PFSK-1 (cell line): ENCODE results near the gene AMBRA1.

ENCODE experiments used
- FOXP2 ChIP-seq: optimal IDR thresholded peaks from 2 replicates; pipeline ENCODE3; 2011; ENCODE audit warnings: borderline replicate concordance, control low read depth, inconsistent platforms; ENCODE audit not compliant: insufficient read depth; ENCODE audit errors: extremely low read length, extremely low read depth
- POLR2AphosphoS5 ChIP-seq: IDR thresholded peaks from 2 replicates; pipeline ENCODE4 v1.6.1; 2012; ENCODE audit warnings: low read depth, mild to moderate bottlenecking, control low read depth, low read length, moderate library complexity
- SIN3A ChIP-seq: IDR thresholded peaks from 2 replicates; pipeline ENCODE4 v1.6.1; 2012; ENCODE audit warnings: mild to moderate bottlenecking, low read length, moderate library complexity, borderline replicate concordance; ENCODE audit not compliant: insufficient read depth
- TAF1 ChIP-seq: IDR thresholded peaks from 2 replicates; pipeline ENCODE4 v1.6.1; 2012; ENCODE audit warnings: low read length, control low read depth, borderline replicate concordance; ENCODE audit not compliant: insufficient read depth
- TF ChIP-seq, protein P1 (sequence below), 2 experiments: IDR thresholded peaks; 2 replicates each; pipeline versions ENCODE4 v1.6.1 to v1.8.0; 2011 to 2012; ENCODE audit warnings: low read depth in 2 of 2, low read length in 2 of 2, control low read depth in 1 of 2, inconsistent platforms in 1 of 2, mild to moderate bottlenecking in 1 of 2, moderate library complexity in 1 of 2; ENCODE audit not compliant: insufficient read depth in 1 of 2

AMBRA1 gene

GRCh38 chr11:46640036-46640788, 46.4 kb upstream of the AMBRA1 start:
- TF ChIP-seq FOXP2: no peak
- no peak for TF ChIP-seq POLR2AphosphoS5

DNA sequence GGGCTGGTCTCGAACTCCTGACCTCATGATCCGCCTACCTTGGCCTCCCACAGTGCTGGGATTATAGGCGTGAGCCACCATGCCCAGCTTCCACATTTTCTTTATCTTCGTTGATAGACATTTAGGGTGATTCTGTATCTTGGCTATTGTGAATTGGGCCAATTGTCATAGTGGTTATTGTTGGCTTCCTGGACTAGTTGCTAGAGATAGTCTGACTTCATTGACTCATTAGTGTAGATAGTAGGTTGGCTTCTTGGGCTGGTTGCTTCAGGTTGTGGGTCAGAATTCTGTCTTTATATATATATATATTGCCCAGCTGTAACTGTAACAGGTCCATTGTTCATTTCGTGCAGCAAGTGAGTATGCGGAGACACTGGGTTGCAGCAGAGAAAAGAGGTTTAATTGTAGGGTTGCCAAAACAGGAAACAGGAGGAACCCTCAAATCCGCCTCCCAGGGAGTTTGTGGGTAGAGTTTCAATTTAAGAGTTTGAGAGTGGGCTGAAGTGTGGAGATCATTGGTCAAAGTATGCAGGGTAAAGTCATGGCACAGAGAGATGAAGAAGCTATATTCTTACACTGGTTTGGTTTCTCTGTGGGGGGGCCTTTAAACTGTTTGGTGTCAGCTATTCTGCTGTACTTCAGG, 45.5 kb upstream of the AMBRA1 start:
- no peak for TF ChIP-seq FOXP2
- no peak for TF ChIP-seq TAF1
- no peak for TF ChIP-seq SIN3A
- no peak for TF ChIP-seq POLR2AphosphoS5
- TF ChIP-seq, protein P1, sequence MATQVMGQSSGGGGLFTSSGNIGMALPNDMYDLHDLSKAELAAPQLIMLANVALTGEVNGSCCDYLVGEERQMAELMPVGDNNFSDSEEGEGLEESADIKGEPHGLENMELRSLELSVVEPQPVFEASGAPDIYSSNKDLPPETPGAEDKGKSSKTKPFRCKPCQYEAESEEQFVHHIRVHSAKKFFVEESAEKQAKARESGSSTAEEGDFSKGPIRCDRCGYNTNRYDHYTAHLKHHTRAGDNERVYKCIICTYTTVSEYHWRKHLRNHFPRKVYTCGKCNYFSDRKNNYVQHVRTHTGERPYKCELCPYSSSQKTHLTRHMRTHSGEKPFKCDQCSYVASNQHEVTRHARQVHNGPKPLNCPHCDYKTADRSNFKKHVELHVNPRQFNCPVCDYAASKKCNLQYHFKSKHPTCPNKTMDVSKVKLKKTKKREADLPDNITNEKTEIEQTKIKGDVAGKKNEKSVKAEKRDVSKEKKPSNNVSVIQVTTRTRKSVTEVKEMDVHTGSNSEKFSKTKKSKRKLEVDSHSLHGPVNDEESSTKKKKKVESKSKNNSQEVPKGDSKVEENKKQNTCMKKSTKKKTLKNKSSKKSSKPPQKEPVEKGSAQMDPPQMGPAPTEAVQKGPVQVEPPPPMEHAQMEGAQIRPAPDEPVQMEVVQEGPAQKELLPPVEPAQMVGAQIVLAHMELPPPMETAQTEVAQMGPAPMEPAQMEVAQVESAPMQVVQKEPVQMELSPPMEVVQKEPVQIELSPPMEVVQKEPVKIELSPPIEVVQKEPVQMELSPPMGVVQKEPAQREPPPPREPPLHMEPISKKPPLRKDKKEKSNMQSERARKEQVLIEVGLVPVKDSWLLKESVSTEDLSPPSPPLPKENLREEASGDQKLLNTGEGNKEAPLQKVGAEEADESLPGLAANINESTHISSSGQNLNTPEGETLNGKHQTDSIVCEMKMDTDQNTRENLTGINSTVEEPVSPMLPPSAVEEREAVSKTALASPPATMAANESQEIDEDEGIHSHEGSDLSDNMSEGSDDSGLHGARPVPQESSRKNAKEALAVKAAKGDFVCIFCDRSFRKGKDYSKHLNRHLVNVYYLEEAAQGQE (IDR thresholded peaks at IDR 0.05; ENCODE audit: insufficient read depth in 1 of 2, low read depth in 2 of 2, low read length in 2 of 2): no peak

DNA sequence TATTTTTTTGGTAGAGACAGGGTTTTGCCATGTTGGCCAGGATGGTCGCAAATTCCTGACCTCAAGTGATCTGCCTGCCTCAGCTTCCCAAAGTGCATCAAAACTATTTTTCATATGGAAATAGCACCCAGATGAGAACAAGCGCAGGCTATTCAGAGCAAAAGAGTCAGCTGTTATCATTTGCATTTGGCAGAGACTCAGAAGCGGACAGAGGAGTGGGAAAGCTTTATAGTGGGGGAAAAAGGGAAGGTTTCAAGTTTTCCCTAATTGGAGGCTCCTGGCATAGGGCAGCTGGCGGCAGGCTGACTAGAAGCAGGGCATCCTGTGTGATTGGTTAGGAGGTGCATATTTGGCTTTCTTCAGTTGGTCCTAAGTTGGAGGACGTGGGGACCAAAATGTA, 43.7 kb upstream of the AMBRA1 start:
- TF ChIP-seq POLR2AphosphoS5 (no peak), FOXP2 (no peak), SIN3A (no peak), TAF1 (no peak)
- TF ChIP-seq, protein P1 (IDR thresholded peaks at IDR 0.05; ENCODE audit: insufficient read depth in 1 of 2, low read depth in 2 of 2, low read length in 2 of 2): no peak

GRCh38 chr11:46635557-46636139, 41.8 kb upstream of the AMBRA1 start:
- TF ChIP-seq FOXP2 (no peak), SIN3A (no peak), TAF1 (no peak), POLR2AphosphoS5 (no peak)
- TF ChIP-seq, protein P1 (IDR thresholded peaks at IDR 0.05; ENCODE audit: insufficient read depth in 1 of 2, low read depth in 2 of 2, low read length in 2 of 2): no peak

GRCh38 chr11:46633291-46634217, 39.7 kb upstream of the AMBRA1 start:
- TF ChIP-seq POLR2AphosphoS5 (no peak), FOXP2 (no peak), SIN3A (no peak), TAF1 (no peak)
- TF ChIP-seq, protein P1 (IDR thresholded peaks at IDR 0.05; ENCODE audit: insufficient read depth in 1 of 2, low read depth in 2 of 2, low read length in 2 of 2): no peak
